ENCODE measurements around the gene EIF2S2.

DNA sequence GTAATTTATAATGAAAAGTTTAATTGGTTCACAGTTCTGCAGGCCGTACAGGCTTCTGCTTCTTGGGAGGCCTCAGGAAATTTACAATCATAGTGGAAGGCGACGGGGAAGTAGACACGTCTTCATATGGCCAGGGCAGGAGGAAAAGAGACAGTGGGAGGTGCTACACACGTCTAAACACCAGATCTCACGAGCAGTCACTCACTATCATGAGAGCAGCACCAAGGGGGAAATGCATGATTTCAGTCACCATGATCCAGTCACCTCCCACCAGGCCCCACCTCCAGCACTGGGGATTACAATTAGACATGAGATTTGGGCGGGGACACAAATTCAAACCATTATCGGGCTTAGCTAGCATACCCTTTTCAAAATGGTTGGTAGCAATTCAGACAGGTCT is 41.2 kb downstream of the EIF2S2 start:
- TF ChIP-seq YY1 (IDR thresholded peaks at IDR 0.05; ENCODE audit: insufficient read depth, insufficient read length) (no peak), ZNF274 (IDR thresholded peaks at IDR 0.05; ENCODE audit: low read depth, low read length) (no peak), SUZ12 (IDR thresholded peaks at IDR 0.05; ENCODE audit: extremely low read depth, insufficient read depth, insufficient read length) (no peak)
